GM18511 (cell line): ENCODE data around the gene ANXA9.

Experiments
- ATAC-seq: cut with Tn5 transposase; IDR thresholded peaks from one replicate; pipeline ENCODE4 v1.9.1; 2021; ENCODE audit warnings: mild to moderate bottlenecking, moderate library complexity; ENCODE audit not compliant: unreplicated experiment

The ANXA9 gene

GRCh38 chr1:150973836-150974579 is 8.1 kb upstream of the ANXA9 start:
- ATAC-seq, result peak; percentile 51

DNA sequence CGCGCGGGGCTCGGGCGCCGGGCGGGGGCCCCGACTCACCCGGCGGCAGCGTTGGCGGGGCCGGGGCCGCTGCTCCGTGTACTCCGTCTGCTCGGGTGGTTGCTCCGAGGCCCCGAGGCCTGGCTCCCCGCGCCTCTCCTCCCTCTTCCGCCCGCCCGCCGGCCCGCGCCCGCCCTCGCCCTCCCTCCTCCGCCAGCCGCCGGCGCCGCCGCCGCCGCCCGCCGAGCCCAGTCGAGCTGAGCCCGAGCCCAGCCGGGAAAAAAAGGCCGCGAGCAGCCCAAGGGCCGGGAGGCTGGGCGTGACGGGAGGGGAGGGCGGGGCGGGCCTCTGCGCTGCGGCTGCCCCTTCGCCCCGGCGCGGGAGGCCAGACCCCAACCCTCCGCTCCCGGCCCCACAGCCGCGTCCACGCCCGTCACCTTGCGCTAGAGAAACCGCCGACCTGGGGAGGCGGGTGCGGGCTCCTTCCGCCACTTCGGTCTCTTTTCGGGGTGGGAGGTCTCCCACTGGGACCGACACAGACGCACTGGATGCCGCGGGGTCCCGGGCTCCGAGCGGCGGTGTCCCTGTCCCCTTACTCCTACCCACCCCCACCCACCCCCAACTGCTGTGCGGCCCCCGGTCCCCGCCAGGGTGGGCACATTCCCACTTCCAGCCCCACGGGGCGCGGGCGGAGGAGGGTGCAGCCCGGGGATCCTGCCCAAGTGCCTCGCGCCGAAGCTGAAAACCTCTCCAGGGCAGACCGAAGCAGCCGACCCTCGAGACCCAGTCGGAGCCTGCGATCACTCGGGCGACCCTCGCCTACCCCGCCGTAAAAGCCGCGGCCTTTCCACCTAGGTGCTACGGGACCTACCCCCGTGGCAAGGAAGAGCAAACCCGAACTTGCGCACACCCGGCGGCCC is 7.3 kb upstream of the ANXA9 start, which contains the start of gene CERS2:
Gene CERS2, minus strand, starts transcription at position 256 of the 899 bp plus-strand sequence. CDS start 5,745 bp downstream, outside the sequence.
- ATAC-seq, result peak; percentile 60

DNA sequence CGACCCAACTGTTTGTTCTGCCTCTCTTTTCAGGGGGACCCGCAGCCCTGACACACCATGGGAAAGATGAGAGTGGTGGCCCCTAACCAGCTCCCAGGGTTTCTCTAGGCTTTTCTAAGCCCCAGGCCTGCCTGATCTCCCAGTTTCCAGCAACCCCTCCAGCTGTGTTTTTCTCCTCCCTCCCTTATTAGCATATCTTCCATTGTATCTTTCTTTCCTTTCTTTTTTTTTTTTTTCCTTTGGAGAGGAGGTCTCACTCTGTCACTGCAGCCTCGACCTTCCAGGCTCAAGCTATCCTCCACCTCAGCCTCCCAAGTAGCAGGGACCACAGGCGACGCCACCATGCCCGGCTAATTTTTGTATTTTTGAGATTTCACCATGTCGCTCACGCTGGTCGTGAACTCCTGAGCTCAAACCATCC is 5.7 kb upstream of the ANXA9 start:
- no peak for ATAC-seq

GRCh38 chr1:150976879-150977694 is 5.0 kb upstream of the ANXA9 start:
- no peak for ATAC-seq

- ATAC-seq, result peak; percentile 44
These were observed 2.7 kb upstream of the ANXA9 start for GRCh38 chr1:150979092-150980056.

- no peak for ATAC-seq
These were observed 801 bp upstream of the ANXA9 start for GRCh38 chr1:150981177-150981804.

DNA sequence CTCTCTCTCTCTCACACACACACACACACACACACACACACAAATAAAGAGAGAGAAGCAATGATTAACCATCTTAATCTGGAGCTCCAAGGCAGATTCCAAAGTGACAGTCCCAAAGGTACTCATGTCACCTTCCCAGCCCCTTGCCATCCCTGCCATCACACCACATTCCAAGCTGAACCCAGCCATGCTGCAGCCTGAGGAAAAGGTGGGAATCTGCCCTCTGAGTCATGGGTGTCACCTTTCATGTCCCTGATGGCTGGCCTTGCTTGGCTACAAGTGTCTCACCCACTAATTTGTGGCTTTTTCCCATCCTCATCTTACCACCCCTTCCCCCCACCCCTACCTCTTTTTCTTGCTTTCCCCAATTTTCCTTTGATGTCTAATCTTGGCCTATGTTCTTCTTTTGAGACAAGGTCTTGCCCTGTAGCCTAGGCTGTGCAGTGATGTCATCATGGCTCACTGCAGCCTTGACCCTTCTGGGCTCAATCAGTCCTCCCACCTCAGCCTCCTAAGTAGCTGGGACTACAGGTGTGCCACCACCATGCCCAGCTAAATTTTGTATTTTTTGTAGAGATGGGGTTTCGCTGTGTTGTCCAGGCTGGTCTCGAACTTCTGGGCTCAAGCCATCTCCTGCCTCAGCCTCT is 3.2 kb downstream of the ANXA9 start:
- ATAC-seq, result no peak

GRCh38 chr1:150987924-150988323 is 5.8 kb downstream of the ANXA9 start:
- no peak for ATAC-seq

DNA sequence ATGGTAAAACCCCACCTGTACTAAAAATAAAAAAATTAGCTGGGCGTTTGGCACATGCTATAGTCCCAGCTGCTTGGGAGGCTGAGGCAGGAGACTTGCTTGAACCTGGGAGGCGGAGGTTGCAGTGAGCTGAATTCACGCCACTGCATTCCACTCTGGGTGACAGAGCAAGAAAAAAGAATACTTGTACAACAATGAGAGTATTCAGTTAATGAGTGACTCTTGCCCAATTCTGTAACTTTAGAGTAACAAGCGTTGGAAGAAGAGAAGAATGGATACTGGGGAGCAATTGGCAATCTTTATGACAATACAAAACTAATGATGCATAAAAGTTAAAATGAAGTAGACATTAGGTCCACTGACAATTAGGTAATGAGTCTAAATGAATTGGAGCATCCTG is 10.5 kb downstream of the ANXA9 start:
- ATAC-seq, result no peak

GRCh38 chr1:150994248-150994647 is 12.2 kb downstream of the ANXA9 start:
- no peak for ATAC-seq

- ATAC-seq, result no peak
These were observed 13.4 kb downstream of the ANXA9 start for GRCh38 chr1:150995460-150995859.

DNA sequence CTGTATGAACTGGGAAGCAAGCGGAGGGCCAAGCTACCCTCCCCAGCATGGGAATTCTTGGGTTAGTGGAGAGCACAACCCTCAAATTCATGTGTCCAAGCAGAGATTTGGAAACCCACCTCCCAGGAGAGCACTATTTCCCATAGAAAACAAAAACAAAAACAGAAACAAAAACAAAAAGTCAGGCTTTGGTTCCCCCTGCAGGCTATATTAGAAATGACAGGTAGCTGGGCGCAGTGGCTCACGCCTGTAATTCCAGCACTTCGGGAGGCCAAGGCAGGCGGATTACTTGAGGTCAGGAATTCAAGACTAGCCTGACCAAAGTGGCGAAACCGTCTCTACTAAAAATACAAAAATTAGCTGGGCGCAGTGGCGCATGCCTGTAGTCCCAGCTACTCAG is 13.8 kb downstream of the ANXA9 start:
- no peak for ATAC-seq

DNA sequence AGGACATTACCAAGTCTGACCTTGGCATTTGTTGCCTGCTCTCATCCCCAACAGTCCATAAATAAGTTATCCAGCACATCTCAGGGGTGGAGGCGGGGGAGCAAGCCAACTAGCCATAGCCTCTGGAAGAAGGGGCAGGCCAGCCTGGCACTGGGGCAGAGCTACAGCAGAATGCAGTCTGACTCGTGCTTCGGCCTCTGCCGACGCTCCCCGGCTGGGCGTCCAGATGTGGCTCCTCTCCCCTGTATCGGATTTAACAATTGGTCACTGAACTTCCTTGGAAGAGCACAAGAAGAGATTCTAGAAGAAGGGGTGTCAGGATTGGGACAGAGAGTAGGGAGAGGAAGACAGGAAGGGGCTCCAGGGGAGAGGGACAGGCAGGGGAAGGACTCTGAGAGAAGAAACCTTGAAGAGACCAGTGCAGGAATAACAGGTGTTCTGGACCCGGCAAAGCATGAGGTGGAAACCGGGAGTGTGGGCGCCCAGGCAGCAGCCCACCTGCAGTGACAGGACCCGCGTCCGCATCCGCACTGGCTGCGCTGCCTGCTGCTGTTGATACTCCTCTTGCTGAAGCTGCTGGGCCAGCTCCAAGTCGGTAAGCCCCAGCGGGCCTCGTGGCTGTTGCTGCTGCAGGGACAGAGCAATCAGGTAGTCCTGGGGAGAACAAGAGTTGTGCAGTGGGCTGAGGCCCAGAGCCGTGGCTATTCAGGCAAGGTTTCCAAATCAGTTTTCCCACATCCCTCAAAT is 15.2 kb downstream of the ANXA9 start:
- no peak for ATAC-seq

GRCh38 chr1:150997949-150998348 is 15.9 kb downstream of the ANXA9 start:
- no peak for ATAC-seq

GRCh38 chr1:150999051-150999674 is 17.1 kb downstream of the ANXA9 start:
- ATAC-seq, result no peak

DNA sequence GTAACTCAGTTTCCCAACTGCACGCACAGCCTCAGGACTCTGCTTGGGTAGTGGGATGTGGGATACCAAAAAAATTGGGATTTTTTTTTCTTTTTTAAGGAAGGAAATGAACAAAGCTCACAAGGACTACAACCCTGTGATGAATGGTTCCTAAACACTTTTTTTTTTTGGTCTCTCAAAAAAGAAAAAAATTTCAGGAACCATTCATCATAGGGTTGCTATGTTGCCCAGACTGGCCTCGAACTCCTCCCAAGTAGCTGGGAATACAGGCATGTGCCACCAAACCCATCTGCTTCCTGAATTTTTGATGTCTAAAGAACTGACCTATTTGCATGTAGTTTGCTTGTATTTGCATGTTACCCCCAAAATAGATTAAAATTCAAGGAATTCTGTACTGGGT is 17.8 kb downstream of the ANXA9 start:
- ATAC-seq, result no peak

GRCh38 chr1:151000408-151000807 is 18.3 kb downstream of the ANXA9 start:
- no peak for ATAC-seq

- ATAC-seq, result no peak
These were observed 19.5 kb downstream of the ANXA9 start for GRCh38 chr1:151001602-151002001.
